Measurements from ENCODE around the gene HSD17B3.

GRCh38 chr9:96219900-96220257 lies 82.1 kb downstream of the HSD17B3 start:
- TF ChIP-seq YY1 (IDR thresholded peaks at IDR 0.05; ENCODE audit: low read depth) (no peak), NFIC (IDR thresholded peaks at IDR 0.05) (no peak)

Data from Ishikawa (cell line).